CD4-positive, alpha-beta memory T cell (primary cell): ENCODE data around the gene PWWP2B. TPM values are rescaled to one million over a fixed set of nuclear protein-coding genes. Genes with fewer than 3 reads are reported as not detected.

Experiments
- CTCF ChIA-PET: fragments of 350-600 bp; sonication (Branson Sonifier 250); formaldehyde crosslinking; loops from one replicate; lab custom pipeline; 2021; ENCODE audit warnings: inconsistent platforms; ENCODE audit not compliant: partially characterized antibody; lab: Charles Lee
- POLR2A ChIA-PET: fragments of 350-600 bp; sonication (Branson Sonifier 250); formaldehyde crosslinking; loops from one replicate; lab custom pipeline; 2021; ENCODE audit not compliant: partially characterized antibody; lab: Charles Lee
- DNase-seq, 5 donors: peaks; one replicate each; pipeline versions ENCODE4 v3.0.0 to v3.0.0-alpha.2; 2020 to 2022; ENCODE audit warnings: mixed read lengths in 1 of 5
- H3K27ac ChIP-seq: one replicate; pipeline ENCODE4 v1.7.0; 2013; ENCODE audit warnings: low read depth, low read length
- H3K27me3 ChIP-seq: 2 replicates; pipeline ENCODE4 v1.7.0; 2013; ENCODE audit warnings: mild to moderate bottlenecking, low read length, moderate library complexity; ENCODE audit not compliant: insufficient read depth
- H3K36me3 ChIP-seq: 2 replicates; pipeline ENCODE4 v1.7.0; 2013; ENCODE audit warnings: mild to moderate bottlenecking, low read length, moderate library complexity; ENCODE audit not compliant: insufficient read depth
- H3K4me1 ChIP-seq: 2 replicates; pipeline ENCODE4 v1.7.0; 2013; ENCODE audit warnings: mild to moderate bottlenecking, low read length, moderate library complexity; ENCODE audit not compliant: insufficient read depth
- H3K4me3 ChIP-seq, 2 donors: one replicate each; pipeline ENCODE4 v1.7.0; 2013; ENCODE audit warnings: low read length in 2 of 2, mild to moderate bottlenecking in 1 of 2
- H3K9me3 ChIP-seq, 2 donors: one replicate each; pipeline ENCODE4 v1.7.0; 2013; ENCODE audit warnings: low read length in 2 of 2, control low read depth in 1 of 2; ENCODE audit not compliant: control insufficient read depth in 1 of 2
- H3K27ac Mint-ChIP-seq, 7 donors: one replicate each; pipeline ENCODE4 v1.8.0; 2020 to 2021; ENCODE audit warnings: mixed read lengths in 7 of 7, mild to moderate bottlenecking in 6 of 7, inconsistent platforms in 3 of 7, moderate library complexity in 3 of 7
- H3K27me3 Mint-ChIP-seq, 2 donors: one replicate each; pipeline ENCODE4 v1.8.0; 2020 to 2021; ENCODE audit warnings: mixed read lengths in 2 of 2
- H3K36me3 Mint-ChIP-seq, 2 donors: one replicate each; pipeline ENCODE4 v1.8.0; 2020 to 2021; ENCODE audit warnings: mixed read lengths in 2 of 2, inconsistent platforms in 1 of 2, mild to moderate bottlenecking in 1 of 2
- H3K4me1 Mint-ChIP-seq, 4 donors: one replicate each; pipeline ENCODE4 v1.8.0; 2020 to 2021; ENCODE audit warnings: mixed read lengths in 4 of 4, mild to moderate bottlenecking in 1 of 4
- H3K4me3 Mint-ChIP-seq, 8 donors: one replicate each; pipeline ENCODE4 v1.8.0; 2020 to 2021; ENCODE audit warnings: mixed read lengths in 8 of 8, mild to moderate bottlenecking in 7 of 8, moderate library complexity in 6 of 8, inconsistent platforms in 3 of 8
- H3K9me3 Mint-ChIP-seq, 8 donors: one replicate each; pipeline ENCODE4 v1.8.0; 2020 to 2021; ENCODE audit warnings: mixed read lengths in 8 of 8, mild to moderate bottlenecking in 5 of 8, inconsistent platforms in 3 of 8, moderate library complexity in 1 of 8
- intact Hi-C: fragments of 100-400 bp; cut with micrococcal nuclease; formaldehyde crosslinking; loops from one replicate; pipeline ENCODE4 v1.15.1; 2023
- polyA plus RNA-seq, 2 donors: library from polyadenylated mRNA; unstranded; fragments of 300-500 nt; fragmentation: Illumina TruSeq; gene quantifications; one replicate each; pipeline ENCODE4 v1.2.3, GENCODE V29; 2021
- total RNA-seq, 2 experiments: library from RNA; stranded (reverse); gene quantifications; one replicate each; pipeline ENCODE4 v1.2.3, GENCODE V29; 2021

Gene PWWP2B
- total and polyA plus RNA-seq, 4 experiments from 2014 or later = 0.92 to 9.9 (median 6.3) TPM

- no peak overlapping the region for H3K27ac ChIP-seq
- Mint-ChIP-seq H3K4me3 (no peak overlapping the region), H3K4me1 (peaks cover 0 to 8% (median 3%) of the 10 kb centered on the region in 4 donors), H3K27me3 (no peaks in the 10 kb centered on the region), H3K9me3 (no peaks in the 10 kb centered on the region), H3K36me3 (peaks cover 0 to 1% of the 10 kb centered on the region in 2 donors), H3K27ac (peak overlapping the region in 2 of 7 donors; percentile 35 to 64)
- POLR2A ChIA-PET = no interaction called here
- CTCF ChIA-PET = no interaction called here
- DNase-seq = no peak
- no peaks in the 10 kb centered on the region for H3K36me3 ChIP-seq
- no peak overlapping the region for H3K4me3 ChIP-seq
- H3K9me3 ChIP-seq = no peaks in the 10 kb centered on the region
- no peaks in the 10 kb centered on the region for H3K4me1 ChIP-seq
- H3K27me3 ChIP-seq = no peaks in the 10 kb centered on the region
- intact Hi-C loops = no loop called here
These were observed 39.5 kb upstream of the PWWP2B start for GRCh38 chr10:132357286-132358058.

GRCh38 chr10:132359305-132360040 is 37.5 kb upstream of the PWWP2B start:
- Histone ChIP-seq H3K4me1 (no peaks in the 10 kb centered on the region), H3K27me3 (no peaks in the 10 kb centered on the region), H3K4me3 (no peak overlapping the region), H3K27ac (no peak overlapping the region), H3K9me3 (no peaks in the 10 kb centered on the region), H3K36me3 (no peaks in the 10 kb centered on the region)
- Mint-ChIP-seq H3K27ac (no peak overlapping the region), H3K4me3 (no peak overlapping the region), H3K27me3 (no peaks in the 10 kb centered on the region), H3K4me1 (peaks cover 0 to 2% (median 0%) of the 10 kb centered on the region in 4 donors), H3K36me3 (no peaks in the 10 kb centered on the region), H3K9me3 (no peaks in the 10 kb centered on the region)
- intact Hi-C loops = no loop called here
- ChIA-PET POLR2A (no interaction called here), CTCF (interaction anchor here (1.0 to 1.9 kb wide), 2 partner anchors 8 to 26 kb away, joined by 3 to 6 read pairs; no protein-coding TSS in a partner anchor)
- no peak for DNase-seq

- Mint-ChIP-seq H3K9me3 (peaks cover 0 to 2% (median 0%) of the 10 kb centered on the region in 8 donors), H3K27me3 (no peaks in the 10 kb centered on the region), H3K4me1 (peaks cover 0 to 2% (median 0%) of the 10 kb centered on the region in 4 donors), H3K4me3 (no peak overlapping the region), H3K27ac (no peak overlapping the region), H3K36me3 (peaks cover 0 to 2% of the 10 kb centered on the region in 2 donors)
- Histone ChIP-seq H3K4me1 (no peaks in the 10 kb centered on the region), H3K27me3 (no peaks in the 10 kb centered on the region), H3K36me3 (no peaks in the 10 kb centered on the region), H3K9me3 (no peaks in the 10 kb centered on the region), H3K27ac (no peak overlapping the region), H3K4me3 (no peak overlapping the region)
- no peak for DNase-seq
- ChIA-PET CTCF (interaction anchor here (1.0 to 1.9 kb wide), 5 partner anchors 8 to 28 kb away, joined by 3 to 6 read pairs (median 4); no protein-coding TSS in a partner anchor), POLR2A (no interaction called here)
- intact Hi-C loops = no loop called here
These were observed 36.1 kb upstream of the PWWP2B start for GRCh38 chr10:132360766-132361447.

- H3K36me3 ChIP-seq = no peaks in the 10 kb centered on the region
- DNase-seq = no peak
- H3K9me3 ChIP-seq = no peaks in the 10 kb centered on the region
- H3K4me1 Mint-ChIP-seq = peaks cover 0 to 2% (median 0%) of the 10 kb centered on the region in 4 donors
- H3K27ac ChIP-seq = no peak overlapping the region
- ChIA-PET CTCF (interaction anchor here (1.0 to 1.9 kb wide), 6 partner anchors 9 to 23 kb away, joined by 3 to 6 read pairs (median 4); no protein-coding TSS in a partner anchor), POLR2A (no interaction called here)
- H3K4me3 ChIP-seq = no peak overlapping the region
- H3K27ac Mint-ChIP-seq = peak overlapping the region in 1 of 7 donors; percentile 42
- H3K4me1 ChIP-seq = no peaks in the 10 kb centered on the region
- H3K27me3 ChIP-seq = no peaks in the 10 kb centered on the region
- H3K27me3 Mint-ChIP-seq = no peaks in the 10 kb centered on the region
- H3K36me3 Mint-ChIP-seq = peaks cover 0 to 2% of the 10 kb centered on the region in 2 donors
- H3K9me3 Mint-ChIP-seq = peaks cover 0 to 2% (median 0%) of the 10 kb centered on the region in 8 donors
- H3K4me3 Mint-ChIP-seq = no peak overlapping the region
- intact Hi-C loops = no loop called here
These were observed 35.4 kb upstream of the PWWP2B start for GRCh38 chr10:132361581-132362101.

- CTCF ChIA-PET = interaction anchor here (0.7 to 1.7 kb wide), 4 partner anchors 14 to 85 kb away, joined by 3 to 4 read pairs (median 4); no protein-coding TSS in a partner anchor
- H3K4me3 Mint-ChIP-seq = no peak overlapping the region
- intact Hi-C loops = no loop called here
- DNase-seq = no peak
- H3K4me1 Mint-ChIP-seq = peaks cover 0 to 2% (median 0%) of the 10 kb centered on the region in 4 donors
- peaks cover 0 to 2% (median 0%) of the 10 kb centered on the region in 8 donors for H3K9me3 Mint-ChIP-seq
- no peak overlapping the region for H3K27ac ChIP-seq
- no peak overlapping the region for H3K4me3 ChIP-seq
- no peaks in the 10 kb centered on the region for H3K27me3 Mint-ChIP-seq
- no peak overlapping the region for H3K27ac Mint-ChIP-seq
- no peaks in the 10 kb centered on the region for H3K27me3 ChIP-seq
- H3K9me3 ChIP-seq = no peaks in the 10 kb centered on the region
- peaks cover 2 to 5% of the 10 kb centered on the region in 2 donors for H3K36me3 Mint-ChIP-seq
- H3K4me1 ChIP-seq = no peaks in the 10 kb centered on the region
- H3K36me3 ChIP-seq = no peaks in the 10 kb centered on the region
- POLR2A ChIA-PET = no interaction called here
These were observed 34.8 kb upstream of the PWWP2B start for GRCh38 chr10:132362151-132362611.

- peaks cover 0 to 2% (median 0%) of the 10 kb centered on the region in 4 donors for H3K4me1 Mint-ChIP-seq
- no peak overlapping the region for H3K4me3 Mint-ChIP-seq
- H3K4me3 ChIP-seq = no peak overlapping the region
- no peaks in the 10 kb centered on the region for H3K4me1 ChIP-seq
- H3K36me3 ChIP-seq = no peaks in the 10 kb centered on the region
- peaks cover 0 to 2% (median 0%) of the 10 kb centered on the region in 8 donors for H3K9me3 Mint-ChIP-seq
- ChIA-PET CTCF (interaction anchor here (1.0 kb wide), 1 partner anchor 10 kb away, joined by 3 read pairs; no protein-coding TSS in a partner anchor), POLR2A (no interaction called here)
- H3K27me3 Mint-ChIP-seq = no peaks in the 10 kb centered on the region
- H3K27me3 ChIP-seq = no peaks in the 10 kb centered on the region
- peaks cover 2 to 14% of the 10 kb centered on the region in 2 donors for H3K36me3 Mint-ChIP-seq
- no peak overlapping the region for H3K27ac ChIP-seq
- no peak overlapping the region for H3K27ac Mint-ChIP-seq
- intact Hi-C loops = no loop called here
- no peak for DNase-seq
- no peaks in the 10 kb centered on the region for H3K9me3 ChIP-seq
These were observed 33.6 kb upstream of the PWWP2B start for GRCh38 chr10:132363376-132363775.
